AG09319 (cell line): ENCODE data around the gene KXD1.
A peak's percentile ranks its signal among the peaks of the same experiment; 100 is the strongest.
"Not testable (repeated sequence)": the region's sequence is repeated elsewhere in the genome, so short reads cannot be mapped to it uniquely, and the experiment has no call there.

ENCODE experiments used
- DNase-seq: peaks from one replicate; pipeline ENCODE4 v3.0.0-alpha.2; 2010; ENCODE audit warnings: low read depth; ENCODE audit errors: extremely low read depth
- CTCF ChIP-seq: IDR thresholded peaks from 2 replicates; pipeline ENCODE4 v1.5.1; 2011; ENCODE audit warnings: low read depth, mild to moderate bottlenecking, inconsistent platforms, low read length, moderate library complexity

Gene KXD1

GRCh38 chr19:18587561-18587960 lies 29.9 kb downstream of the KXD1 start:
- DNase-seq = no peak
- no peak for TF ChIP-seq CTCF

GRCh38 chr19:18587962-18588610 lies 30.4 kb downstream of the KXD1 start:
- no peak for TF ChIP-seq CTCF
- no peak for DNase-seq

GRCh38 chr19:18588611-18589379 lies 31.1 kb downstream of the KXD1 start, which contains the start of gene REX1BD:
TSS of gene REX1BD (plus strand) at chr19:18588798. CDS start at chr19:18588802, 4 bp downstream.
- TF ChIP-seq CTCF = peak; percentile 81
- no peak for DNase-seq

- TF ChIP-seq CTCF = no peak
- DNase-seq = no peak
Observed at GRCh38 chr19:18589380-18590272, 32.0 kb downstream of the KXD1 start.

- TF ChIP-seq CTCF = peak; percentile 43
- DNase-seq = no peak
Observed at GRCh38 chr19:18590273-18591272, 32.9 kb downstream of the KXD1 start.

- DNase-seq = peak; percentile 76
- no peak for TF ChIP-seq CTCF
Observed at GRCh38 chr19:18591735-18592385, 34.2 kb downstream of the KXD1 start.

- not testable (repeated sequence) for DNase-seq
Observed at GRCh38 chr19:18592732-18593131, 35.1 kb downstream of the KXD1 start.
